GM12878 (cell line): ENCODE results near the gene C21orf58.

Experiments
- NR2C1 ChIP-seq: fragments of 450-650 bp; IDR thresholded peaks from 2 replicates; pipeline ENCODE4 v1.6.1; 2017; ENCODE audit warnings: antibody characterized with exemption, mild to moderate bottlenecking, moderate library complexity
- POLR2AphosphoS5 ChIP-seq: IDR thresholded peaks from 2 replicates; pipeline ENCODE4 v1.6.1; 2011; ENCODE audit warnings: mild to moderate bottlenecking, low read length, inconsistent platforms

DNA sequence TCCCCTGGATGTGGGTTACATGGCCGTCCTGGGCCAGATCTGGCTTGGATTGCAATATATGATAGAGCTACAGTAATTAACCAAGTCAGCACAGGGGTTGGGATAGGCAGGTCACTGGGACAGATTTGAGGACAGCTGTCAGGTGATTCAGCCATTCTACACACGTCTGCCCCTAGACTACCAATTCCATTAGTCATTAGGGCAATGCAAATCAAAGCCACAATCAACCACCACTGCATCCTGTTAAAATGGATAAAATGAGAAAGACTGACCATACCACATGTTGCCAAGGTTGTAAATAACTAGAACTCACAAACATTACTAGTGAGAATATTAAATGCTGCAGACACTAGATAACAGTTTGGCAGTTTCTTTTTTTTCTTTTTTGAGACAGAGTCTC lies 16.0 kb downstream of the C21orf58 start:
- TF ChIP-seq POLR2AphosphoS5 (no peak), NR2C1 (no peak)
